GM19025 (cell line): Measurements from ENCODE around the gene CLSTN2.

Source experiments
- ATAC-seq: cut with Tn5 transposase; IDR thresholded peaks from one replicate; pipeline ENCODE4 v1.9.1; 2021; ENCODE audit warnings: mild to moderate bottlenecking, low read depth, moderate library complexity; ENCODE audit not compliant: unreplicated experiment

CLSTN2 gene

DNA sequence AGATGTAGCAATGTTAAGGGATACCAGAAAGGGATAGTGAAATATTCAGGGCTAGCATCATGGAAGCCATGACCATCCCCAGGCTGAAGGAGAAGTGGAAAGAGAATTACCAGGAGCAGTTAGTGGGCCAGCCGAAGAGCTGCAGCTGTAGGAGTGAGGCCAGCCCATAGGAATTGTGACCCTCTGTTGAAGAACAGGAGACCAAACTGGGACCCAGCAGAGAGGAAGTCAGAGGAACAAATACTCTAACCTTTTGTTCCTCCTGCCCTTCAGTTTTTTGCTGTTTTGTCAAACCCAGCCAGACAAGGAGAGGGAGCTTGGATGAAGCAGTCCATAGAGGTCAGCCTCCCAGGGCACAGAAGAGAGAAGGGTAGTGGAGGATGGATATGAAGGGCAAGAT, 115.4 kb downstream of the CLSTN2 start:
- no peak for ATAC-seq

DNA sequence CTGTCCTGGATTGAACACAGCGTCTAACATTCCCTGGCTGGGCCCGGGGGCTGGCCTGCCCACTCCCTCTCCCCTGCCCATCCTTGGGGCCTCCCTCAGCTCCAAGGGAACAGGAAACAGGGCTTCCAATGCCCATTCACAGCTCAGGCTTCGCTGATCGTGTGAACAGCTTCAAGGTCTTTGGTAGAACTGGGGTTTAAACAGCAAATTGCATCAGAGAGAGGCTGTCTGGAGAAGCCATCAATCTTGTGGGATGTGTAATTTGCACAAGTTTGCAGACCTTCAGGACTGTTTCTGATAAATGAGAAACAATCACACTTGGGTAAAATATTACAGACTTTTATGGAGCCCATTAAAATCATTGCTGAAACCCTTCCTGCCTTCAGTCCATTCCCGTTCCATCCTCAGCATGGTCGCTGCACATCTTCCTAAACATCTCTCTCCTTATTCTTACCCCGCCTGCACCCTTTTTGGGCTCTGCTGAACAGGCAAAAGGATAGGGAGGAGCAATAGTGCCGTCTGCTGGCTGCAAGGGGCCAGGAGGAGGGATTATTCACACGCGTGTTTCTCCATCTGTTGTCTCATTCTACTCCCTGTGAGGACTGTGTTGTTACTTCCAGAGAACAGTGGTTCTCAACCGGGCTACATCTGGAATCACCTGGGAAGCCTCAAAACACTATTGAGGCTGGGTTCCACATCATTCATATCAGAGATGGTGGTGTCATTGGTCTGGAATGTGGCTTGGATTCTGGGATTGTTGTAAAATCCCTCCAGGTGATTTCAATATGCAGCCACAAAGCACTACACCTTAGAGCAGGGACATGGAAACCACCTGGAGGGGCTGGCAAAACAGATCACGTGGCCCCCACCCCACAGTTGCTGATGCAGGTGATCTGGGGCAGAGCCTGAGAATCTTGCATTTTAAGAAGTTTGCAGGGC, 116.3 kb downstream of the CLSTN2 start:
- ATAC-seq, result no peak

DNA sequence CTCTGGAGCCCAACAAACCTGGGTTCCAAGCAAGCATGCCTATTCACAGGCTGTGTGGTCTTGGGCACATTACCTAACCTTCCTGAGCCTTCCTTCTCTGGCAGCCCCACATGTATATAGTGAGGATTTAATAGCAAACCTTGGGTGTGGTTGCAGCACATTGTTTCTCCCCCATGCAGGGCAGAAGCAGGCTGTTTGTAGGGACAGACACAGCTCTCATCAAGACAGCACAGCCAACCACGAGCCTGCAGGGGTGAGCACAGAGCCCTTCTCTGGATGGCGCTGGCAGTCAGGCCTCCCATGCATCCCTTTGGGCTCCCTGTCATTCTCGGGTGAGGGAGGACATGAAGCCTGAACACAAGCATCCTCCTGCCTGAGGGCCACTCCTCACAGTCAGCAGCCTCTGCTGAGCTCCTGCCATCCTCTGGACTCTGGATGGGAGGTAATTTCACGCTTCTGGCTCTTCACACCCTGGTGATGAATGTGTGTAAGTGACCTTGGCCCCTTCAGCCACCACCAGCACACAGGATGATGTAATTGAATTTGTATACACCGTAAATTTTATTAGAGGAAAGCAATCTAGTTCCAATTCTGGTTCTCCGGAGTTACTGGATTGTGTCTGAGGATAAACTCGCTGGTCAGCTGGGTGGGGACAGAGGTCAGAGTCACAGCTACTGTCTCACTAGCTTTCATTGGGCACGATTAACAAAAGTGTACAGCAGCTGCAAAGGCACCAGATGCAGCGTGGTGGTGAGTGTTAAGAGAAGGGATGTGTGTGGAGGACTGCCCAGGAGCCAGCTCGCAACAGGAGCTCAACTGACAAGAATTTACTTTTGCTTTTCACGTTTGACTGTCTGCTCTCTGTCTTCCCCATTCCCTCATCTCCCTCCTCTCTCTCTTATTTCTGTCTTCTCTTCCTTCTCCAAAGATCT, 118.1 kb downstream of the CLSTN2 start:
- no peak for ATAC-seq

DNA sequence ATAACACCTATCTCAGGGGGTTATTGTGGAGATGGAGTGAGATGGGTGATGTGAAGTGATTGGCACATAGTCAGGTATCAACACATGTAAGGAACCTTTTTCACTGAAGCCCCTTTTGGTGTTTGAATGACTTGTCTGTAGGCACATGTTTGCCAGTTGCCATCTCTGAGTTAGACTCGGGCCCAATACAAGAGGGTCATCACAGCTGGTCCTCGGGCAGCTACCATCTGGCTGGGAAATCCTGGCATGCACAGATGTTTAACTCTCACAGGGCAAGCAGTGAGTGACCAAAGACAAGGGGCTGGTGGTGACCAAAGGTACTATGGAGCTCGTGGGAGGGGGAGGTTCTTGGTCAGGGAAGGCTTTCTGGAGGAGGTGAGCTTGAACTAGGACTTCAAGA, 118.8 kb downstream of the CLSTN2 start:
- ATAC-seq, result no peak

DNA sequence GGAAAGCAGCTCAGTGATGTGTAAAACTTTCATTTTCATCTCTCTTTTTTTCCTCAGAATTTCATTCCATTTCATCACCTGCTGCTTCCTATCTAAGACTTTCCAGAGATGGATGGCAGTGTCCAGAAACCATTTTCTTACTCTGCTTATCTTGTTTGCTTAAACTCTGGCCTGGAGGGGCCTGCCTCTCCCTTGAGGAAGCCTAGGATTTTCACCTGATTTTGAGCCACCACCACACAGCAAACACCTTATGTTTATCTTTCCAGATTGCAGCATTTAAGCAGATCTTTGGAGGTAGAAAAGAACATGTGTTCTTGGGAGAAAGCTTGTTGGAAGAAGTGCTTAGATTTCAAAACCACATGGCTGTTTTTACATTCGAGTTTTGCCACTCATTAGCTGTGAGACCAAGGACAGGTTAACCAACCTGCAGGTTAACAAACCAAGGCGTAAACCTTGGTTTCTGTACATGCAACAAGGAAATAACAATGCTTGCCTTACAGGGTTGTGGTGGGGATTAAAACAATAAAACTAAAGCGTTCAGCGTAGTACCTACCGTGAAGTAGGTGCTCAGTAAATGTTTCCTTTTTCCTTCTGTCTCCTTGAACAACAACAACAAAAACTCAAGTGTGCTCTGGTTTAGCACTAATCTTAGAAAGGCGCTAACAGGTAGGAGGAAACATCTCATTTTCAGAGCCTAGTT, 120.3 kb downstream of the CLSTN2 start:
- ATAC-seq, result no peak

DNA sequence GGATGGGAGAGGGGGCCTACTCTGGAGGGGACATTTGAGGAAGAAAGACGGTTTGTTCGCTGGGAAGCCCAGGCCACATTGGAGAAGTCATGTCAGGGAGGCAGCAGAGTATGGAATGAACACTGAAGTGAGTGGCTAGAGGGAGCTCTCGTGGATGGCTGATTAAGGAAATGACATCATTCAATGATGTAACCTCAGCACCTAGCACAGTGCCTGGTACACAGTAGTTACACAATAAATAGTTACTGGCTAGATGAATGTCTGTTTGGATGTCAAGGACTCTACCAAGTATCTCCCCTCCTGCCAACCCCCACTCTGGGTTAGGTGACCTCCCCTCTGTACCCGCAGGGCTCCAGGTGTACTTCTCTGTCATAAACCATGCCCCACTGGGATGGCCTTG, 121.1 kb downstream of the CLSTN2 start:
- ATAC-seq, result no peak

DNA sequence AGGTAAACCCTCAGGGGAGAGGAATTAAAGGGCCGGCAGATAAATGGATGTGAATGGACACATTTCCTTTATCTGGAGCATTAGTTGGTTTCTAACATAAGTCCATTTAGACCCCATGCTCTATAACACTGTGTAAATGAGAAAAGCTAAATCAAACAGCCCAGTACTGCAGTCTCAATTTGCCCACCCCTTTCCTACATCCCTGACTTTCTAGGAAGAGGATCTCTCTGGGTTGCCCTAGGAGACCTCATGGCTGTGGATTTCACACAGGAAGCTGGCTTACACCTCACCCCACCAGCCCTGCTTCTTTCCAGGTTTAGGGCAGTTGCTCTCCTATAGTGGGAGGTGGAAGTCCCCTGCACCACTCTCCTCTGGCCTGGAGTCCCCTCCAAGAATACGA, 126.2 kb downstream of the CLSTN2 start:
- ATAC-seq, result no peak

DNA sequence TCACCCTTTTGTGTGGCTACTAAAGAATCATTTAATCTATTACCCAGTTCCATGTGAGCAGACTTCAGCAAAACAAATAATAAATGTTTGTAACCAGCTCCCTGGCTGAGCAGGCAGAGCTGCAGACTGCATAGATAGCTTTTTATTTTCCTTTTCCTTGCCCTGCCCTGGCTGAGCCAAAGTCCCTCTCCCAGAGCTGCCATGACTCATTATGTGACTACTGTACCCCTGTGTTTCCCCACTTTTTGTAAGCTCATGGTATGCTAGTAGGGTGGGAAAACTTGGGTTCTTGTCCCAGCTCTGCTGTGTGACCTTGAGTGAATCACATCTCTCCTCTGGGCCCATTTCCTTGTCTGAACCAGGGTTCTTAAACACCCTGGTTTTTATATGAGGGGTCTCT, 127.5 kb downstream of the CLSTN2 start:
- no peak for ATAC-seq

DNA sequence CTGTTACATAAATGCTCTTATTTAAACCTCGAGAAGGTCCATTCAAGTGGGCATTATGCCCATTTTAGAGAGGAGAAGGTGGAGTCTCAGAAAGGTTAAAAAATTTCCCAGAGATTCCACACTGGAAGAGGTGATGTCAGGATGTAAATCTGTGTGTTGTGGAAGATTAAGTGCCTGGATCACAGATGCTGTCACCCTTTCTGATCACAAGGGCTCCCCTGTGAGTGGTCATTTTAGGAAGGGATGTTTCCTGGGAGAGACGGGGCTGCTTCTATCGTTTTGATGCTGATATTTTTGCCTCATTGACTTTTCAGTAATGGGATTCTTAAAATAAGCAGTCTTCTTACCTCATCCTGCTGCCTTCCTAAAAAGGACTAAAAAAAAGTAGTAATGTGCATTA, 132.5 kb downstream of the CLSTN2 start:
- no peak for ATAC-seq

DNA sequence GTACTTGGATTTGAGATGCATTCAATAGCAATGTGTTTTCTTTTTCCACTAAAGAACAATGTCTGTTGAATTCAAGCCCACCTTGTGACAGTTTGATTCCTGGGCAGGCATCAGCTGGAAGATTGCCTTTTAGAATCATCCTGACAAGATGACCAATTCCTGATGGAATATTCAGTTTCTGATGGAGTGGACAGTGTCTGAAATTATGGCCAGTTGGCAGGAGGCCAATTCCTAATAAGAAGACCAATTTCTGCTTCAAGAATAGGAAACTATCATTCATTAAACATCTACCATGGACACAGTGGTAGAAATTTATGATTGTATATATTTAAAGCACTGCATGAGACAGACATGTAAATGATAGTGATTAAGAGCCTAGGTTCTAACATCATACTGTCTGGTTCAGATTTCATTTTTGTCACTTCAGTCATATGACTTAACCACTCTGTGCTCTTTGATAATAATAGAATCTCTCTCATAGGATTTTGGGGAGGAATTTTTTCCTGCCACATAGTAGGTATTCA, 133.6 kb downstream of the CLSTN2 start:
- no peak for ATAC-seq

DNA sequence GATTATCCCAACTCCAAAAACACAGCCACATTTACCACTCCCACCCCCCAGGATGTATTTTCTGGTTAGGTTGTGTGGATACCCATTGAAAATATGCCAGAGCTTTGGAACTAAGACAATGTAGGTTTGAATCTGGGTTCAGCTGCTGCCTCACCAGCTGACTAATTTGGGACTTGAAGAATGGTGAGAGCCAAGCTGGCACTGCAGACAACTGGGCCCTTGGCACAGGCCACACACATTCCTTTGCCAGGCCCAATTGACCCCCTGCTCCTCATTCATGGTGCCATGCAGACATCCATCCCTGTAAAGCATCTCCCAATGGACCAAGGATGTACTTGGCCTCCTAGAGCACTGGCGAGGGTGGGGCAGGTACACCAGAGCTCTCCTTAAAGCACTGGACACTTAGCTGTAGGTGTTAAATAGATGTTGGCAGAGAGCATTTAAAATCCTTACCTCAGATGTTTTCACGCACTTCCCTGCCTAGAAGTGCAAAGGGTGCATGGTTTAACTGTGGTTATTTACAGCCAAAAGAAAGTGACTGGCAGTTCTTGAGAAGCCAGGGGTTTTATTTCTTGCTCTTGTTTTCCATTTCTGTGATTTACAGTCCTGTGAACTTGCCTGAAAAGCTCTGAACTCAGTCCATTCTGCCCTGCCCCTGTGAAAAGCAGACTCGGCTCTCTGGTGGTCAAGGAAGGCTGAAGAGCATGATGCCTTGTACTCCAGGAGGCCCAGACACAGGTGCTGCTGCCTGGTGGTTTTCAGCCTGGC, 138.5 kb downstream of the CLSTN2 start:
- no peak for ATAC-seq

DNA sequence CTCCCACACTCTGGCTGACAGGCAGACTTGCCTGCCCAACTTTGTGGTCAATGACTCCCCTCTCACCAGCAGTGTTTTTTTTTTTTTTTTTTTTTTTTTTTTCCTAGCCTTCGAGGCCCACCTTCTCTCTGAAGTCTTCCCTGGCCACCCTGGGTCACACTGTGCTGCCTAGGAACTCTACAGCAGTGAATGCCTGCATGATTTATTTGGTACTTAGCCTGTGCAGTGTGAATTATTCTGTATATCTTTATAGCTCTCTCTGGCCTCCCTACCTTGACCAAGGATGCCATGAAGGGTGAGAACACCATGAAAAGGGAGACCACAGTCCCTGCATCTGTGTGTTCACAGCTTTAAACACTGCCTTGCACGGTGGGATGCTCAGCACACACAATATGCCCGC, 141.6 kb downstream of the CLSTN2 start:
- ATAC-seq, result no peak

DNA sequence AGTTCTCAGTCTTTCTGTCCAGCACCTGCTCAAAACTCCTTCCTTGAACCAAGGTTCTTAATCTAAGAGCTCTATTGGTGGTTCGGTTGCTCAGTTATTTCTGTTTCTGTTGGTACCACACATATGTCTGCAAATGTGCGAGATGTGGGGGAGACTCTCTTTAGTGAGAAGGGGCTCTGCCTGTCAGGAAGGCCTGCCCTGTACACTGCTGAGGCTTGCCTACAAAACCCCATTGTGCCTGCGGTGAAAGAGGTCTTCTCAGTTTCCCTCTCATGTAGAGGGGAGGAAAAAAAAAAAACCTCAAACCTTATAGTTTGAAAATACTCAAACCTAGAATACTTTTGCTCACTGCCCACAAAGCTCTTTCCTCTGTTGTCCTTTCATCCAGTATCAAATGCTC, 142.4 kb downstream of the CLSTN2 start:
- no peak for ATAC-seq

DNA sequence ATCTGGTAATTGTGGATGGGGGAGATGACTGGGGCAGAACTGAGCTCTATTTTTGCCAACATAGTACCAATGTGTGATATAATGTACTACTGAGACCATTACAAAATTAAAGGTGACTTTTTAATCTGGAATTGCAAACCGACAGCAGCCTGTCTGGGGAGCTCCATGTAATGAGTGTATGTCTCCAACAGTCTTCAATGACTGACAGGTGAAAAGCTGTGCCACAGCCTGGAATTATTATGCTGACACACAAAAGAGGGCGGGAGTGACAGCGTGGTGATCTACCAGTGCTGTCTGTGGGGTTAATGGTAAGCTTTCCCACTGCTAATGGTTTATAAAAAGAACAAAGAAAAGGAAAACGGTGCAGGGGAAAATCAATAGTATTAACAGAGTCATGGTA, 143.4 kb downstream of the CLSTN2 start:
- no peak for ATAC-seq

DNA sequence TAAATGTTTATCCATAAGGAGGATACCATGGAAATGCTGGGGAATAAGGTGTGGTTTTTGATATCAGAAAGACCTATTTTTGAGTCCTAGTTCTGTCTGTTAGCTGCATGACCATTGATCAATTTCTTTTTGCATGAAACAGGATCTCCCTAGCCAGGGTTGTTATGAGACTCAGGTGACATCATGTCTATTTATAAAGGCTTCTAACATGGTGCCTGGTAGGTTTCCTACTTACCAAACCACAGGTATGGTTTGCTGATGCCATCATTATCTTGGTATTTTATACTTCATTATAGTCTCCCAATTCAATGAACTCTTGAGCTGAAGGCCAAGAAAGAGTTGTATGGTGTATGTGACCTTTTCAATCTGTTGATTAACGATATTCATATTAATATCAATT, 144.0 kb downstream of the CLSTN2 start:
- no peak for ATAC-seq

DNA sequence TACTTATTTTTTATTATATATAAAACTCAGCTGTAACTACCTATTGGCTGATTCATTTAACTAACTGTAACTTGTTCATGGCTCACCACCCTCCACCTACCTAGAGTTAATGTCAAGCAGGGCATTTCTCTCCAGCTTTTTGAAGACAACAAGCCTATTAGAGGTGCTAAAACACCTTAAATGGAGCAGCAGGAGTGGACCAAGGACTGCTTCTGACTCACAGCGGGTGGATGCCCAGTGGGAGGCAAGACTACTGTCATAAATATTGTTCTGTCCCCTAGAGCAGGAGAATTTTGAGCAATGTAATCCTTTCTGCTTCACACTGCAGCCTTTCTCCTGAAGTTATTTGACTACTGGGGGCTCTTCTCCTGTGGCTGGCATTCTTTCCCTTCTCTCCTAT, 146.9 kb downstream of the CLSTN2 start:
- ATAC-seq, result no peak

DNA sequence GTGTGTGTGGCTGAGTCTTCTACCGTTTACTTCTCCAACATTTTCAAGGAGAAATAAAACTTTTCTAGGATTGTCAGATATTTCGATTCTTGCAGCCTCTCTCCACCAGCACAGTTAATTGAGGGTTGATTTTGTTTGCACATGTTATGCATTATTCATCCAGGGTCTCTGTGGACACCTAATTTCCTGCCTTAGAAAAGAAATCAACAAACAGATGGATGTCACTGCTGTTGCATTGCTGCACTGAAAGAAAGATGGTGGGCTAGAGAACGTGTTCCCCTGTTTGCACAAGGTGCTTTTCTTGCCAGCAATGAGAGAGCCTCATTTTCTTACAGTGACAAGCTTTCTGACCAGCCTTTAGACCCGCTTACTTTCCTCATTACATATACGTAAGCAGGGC, 150.0 kb downstream of the CLSTN2 start:
- ATAC-seq, result no peak

DNA sequence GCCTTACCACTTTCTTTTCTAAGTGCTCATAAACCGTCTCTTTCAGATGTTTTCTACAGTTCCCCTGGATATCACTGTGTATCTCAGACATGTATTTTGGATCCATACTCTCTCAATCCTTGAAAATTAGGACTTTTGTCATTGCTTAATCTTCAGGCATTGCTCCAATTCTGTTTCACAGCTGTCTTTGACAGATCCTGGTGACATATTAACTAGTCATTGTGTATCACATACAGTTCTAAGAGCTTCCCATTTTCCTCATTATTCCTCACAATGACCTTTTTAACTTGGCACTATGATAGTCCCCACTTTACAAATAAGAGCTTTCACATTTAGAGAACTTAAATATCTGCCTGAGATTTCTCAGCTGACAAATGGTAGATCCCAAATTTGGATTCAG, 151.7 kb downstream of the CLSTN2 start:
- ATAC-seq, result no peak

DNA sequence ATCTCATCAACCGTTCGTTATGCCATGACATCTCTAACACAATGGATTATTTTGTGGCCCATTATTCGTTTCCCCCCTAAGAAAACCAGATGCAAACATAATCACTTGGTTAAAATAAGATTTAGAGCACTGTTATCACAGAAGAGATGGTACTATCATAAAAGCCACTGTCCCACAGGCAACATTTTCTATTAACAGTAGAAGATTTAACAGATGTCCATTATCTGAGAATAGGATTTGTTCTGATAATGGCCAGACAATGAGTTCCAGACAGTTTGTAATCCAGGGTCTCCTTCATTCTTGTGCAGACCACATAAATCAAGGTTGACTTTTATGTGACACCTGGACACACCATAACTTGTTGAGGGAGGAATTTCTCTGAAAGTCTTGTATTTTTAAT, 153.1 kb downstream of the CLSTN2 start:
- ATAC-seq, result no peak

DNA sequence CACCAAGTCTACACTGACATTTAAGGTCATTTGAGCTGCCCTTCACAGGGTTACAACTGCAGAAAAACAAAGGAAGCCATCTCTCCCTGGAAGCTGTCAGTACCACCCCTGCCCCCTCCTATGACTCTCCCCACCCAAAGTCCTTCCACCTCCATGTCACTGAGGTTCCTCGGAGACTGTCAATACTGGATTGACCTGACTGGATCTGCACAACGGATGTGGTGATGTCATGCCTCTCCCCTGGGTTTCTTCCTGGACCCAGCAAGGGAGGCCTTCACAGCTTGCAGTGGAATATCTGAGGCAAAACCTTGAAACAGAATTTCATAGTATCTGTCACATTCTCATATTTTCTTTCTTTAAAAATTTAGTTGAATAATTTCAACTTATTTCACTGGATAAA, 153.5 kb downstream of the CLSTN2 start:
- no peak for ATAC-seq
